Choroid plexus epithelial cell (primary cell): ENCODE data around the gene CSTPP1.

Source experiments
- DNase-seq: peaks from one replicate; pipeline ENCODE4 v3.0.0-alpha.2; 2010; ENCODE audit warnings: low read depth
- H3K4me3 ChIP-seq: 2 replicates; pipeline ENCODE4 v1.5.1; 2011; ENCODE audit warnings: low read depth, mild to moderate bottlenecking, control low read depth, low read length, moderate library complexity
- CTCF ChIP-seq: conservative IDR thresholded peaks from 2 replicates; pipeline ENCODE4 v1.5.1; 2011; ENCODE audit warnings: low read depth, mild to moderate bottlenecking, control low read depth, inconsistent platforms, low read length, moderate library complexity

Gene CSTPP1

GRCh38 chr11:46936138-46937110 lies at the start of gene CSTPP1:
Gene CSTPP1, plus strand, starts transcription at chr11:46936761. Its CDS starts 45 bp downstream, at chr11:46936806.
- no peak for TF ChIP-seq CTCF
- H3K4me3 ChIP-seq, result peak within 1 kb of the TSS; percentile 76
- peak; percentile 96 for DNase-seq

GRCh38 chr11:46888636-46889035 lies 47.9 kb upstream of the CSTPP1 start:
- DNase-seq, result no peak

GRCh38 chr11:46889251-46889650 lies 47.3 kb upstream of the CSTPP1 start:
- no peak overlapping the region for H3K4me3 ChIP-seq
- DNase-seq, result no peak
- TF ChIP-seq CTCF, result no peak

More at GRCh38 chr11:46888636-46889035, 47.9 kb upstream of the CSTPP1 start:
- TF ChIP-seq CTCF, result no peak
- no peak overlapping the region for H3K4me3 ChIP-seq

- peak; percentile 86 for DNase-seq
- TF ChIP-seq CTCF, result peak; percentile 92
- H3K4me3 ChIP-seq, result no peak overlapping the region
These were observed 46.7 kb upstream of the CSTPP1 start for GRCh38 chr11:46889689-46890475.

- no peak overlapping the region for H3K4me3 ChIP-seq
- TF ChIP-seq CTCF, result no peak
- peak; percentile 13 for DNase-seq
These were observed 45.9 kb upstream of the CSTPP1 start for GRCh38 chr11:46890665-46891064.

- DNase-seq, result no peak
- H3K4me3 ChIP-seq, result no peak overlapping the region
- no peak for TF ChIP-seq CTCF
These were observed 44.5 kb upstream of the CSTPP1 start for GRCh38 chr11:46892109-46892508.
